Liver (tissue), 9 donors: ENCODE measurements around the gene ALKAL2. TPM values are rescaled to one million over a fixed set of nuclear protein-coding genes. Genes with fewer than 3 reads are reported as not detected.

ENCODE experiments used
- DNase-seq: peaks from one replicate; pipeline ENCODE4 v3.0.0-alpha.2; 2017; ENCODE audit warnings: low spot score
- H3K27ac ChIP-seq, 2 donors: one replicate each; pipeline ENCODE4 v1.7.0; 2013; ENCODE audit warnings: inconsistent platforms in 2 of 2, low read length in 2 of 2, control low read depth in 1 of 2, low read depth in 1 of 2, mild to moderate bottlenecking in 1 of 2
- H3K27me3 ChIP-seq, 4 donors: one replicate each; pipeline versions ENCODE4 v1.6.1 to v1.7.0; 2013; ENCODE audit warnings: low read length in 3 of 4, inconsistent platforms in 1 of 4, mild to moderate bottlenecking in 1 of 4, moderate library complexity in 1 of 4; ENCODE audit not compliant: control insufficient read depth in 4 of 4, insufficient read depth in 4 of 4
- H3K36me3 ChIP-seq, 4 donors: one replicate each; pipeline versions ENCODE4 v1.6.1 to v1.7.0; 2013; ENCODE audit warnings: low read length in 3 of 4, mild to moderate bottlenecking in 3 of 4, low read depth in 1 of 4, moderate library complexity in 1 of 4; ENCODE audit not compliant: control insufficient read depth in 4 of 4, insufficient read depth in 3 of 4
- H3K4me1 ChIP-seq, 4 donors: one replicate each; pipeline versions ENCODE4 v1.6.1 to v1.7.0; 2013; ENCODE audit warnings: low read length in 3 of 4, mild to moderate bottlenecking in 3 of 4, moderate library complexity in 1 of 4; ENCODE audit not compliant: control insufficient read depth in 4 of 4, insufficient read depth in 4 of 4
- H3K4me3 ChIP-seq, 3 donors: one replicate each; pipeline versions ENCODE4 v1.6.1 to v1.7.0; 2013; ENCODE audit warnings: low read length in 3 of 3, control low read depth in 1 of 3, low read depth in 1 of 3, mild to moderate bottlenecking in 1 of 3
- H3K9ac ChIP-seq, 2 donors: one replicate each; pipeline ENCODE4 v1.7.0; 2013; ENCODE audit warnings: low read length in 2 of 2, mild to moderate bottlenecking in 2 of 2, moderate library complexity in 2 of 2, control low read depth in 1 of 2, low read depth in 1 of 2
- H3K9me3 ChIP-seq, 4 donors: one replicate each; pipeline versions ENCODE4 v1.6.1 to v1.7.0; 2013; ENCODE audit warnings: low read length in 3 of 4; ENCODE audit not compliant: control insufficient read depth in 4 of 4
- ATF3 ChIP-seq: IDR thresholded peaks from 2 replicates; pipeline ENCODE4 v1.6.1; 2016; ENCODE audit warnings: antibody characterized with exemption
- CTCF ChIP-seq: fragments of 150-350 bp; IDR thresholded peaks from 2 replicates; pipeline ENCODE4 v1.5.1; 2017; ENCODE audit warnings: improper control_type of control experiment, low read depth, low read length; ENCODE audit not compliant: missing input control
- EGR1 ChIP-seq, 2 donors: IDR thresholded peaks; 2 replicates each; pipeline ENCODE4 v1.6.1; 2016 to 2018; ENCODE audit warnings: antibody characterized with exemption in 2 of 2, low read depth in 2 of 2
- FOXA1 ChIP-seq: IDR thresholded peaks from 2 replicates; pipeline ENCODE4 v1.6.1; 2016; ENCODE audit warnings: antibody characterized with exemption
- FOXA2 ChIP-seq: IDR thresholded peaks from 2 replicates; pipeline ENCODE4 v1.6.1; 2016; ENCODE audit warnings: antibody characterized with exemption
- GABPA ChIP-seq, 2 donors: IDR thresholded peaks in 1 of 2; conservative IDR thresholded peaks in 1 of 2; 2 replicates each; pipeline ENCODE4 v1.6.1; 2016; ENCODE audit warnings: antibody characterized with exemption in 2 of 2, mild to moderate bottlenecking in 1 of 2, moderate library complexity in 1 of 2
- HNF4A ChIP-seq, 2 donors: conservative IDR thresholded peaks; 2 replicates each; pipeline ENCODE4 v1.6.1; 2016; ENCODE audit warnings: antibody characterized with exemption in 2 of 2, mild to moderate bottlenecking in 2 of 2
- HNF4G ChIP-seq: IDR thresholded peaks from 2 replicates; pipeline ENCODE4 v1.6.1; 2016; ENCODE audit warnings: antibody characterized with exemption
- JUND ChIP-seq, 2 donors: IDR thresholded peaks; 2 replicates each; pipeline ENCODE4 v1.6.1; 2016; ENCODE audit warnings: antibody characterized with exemption in 2 of 2
- MAX ChIP-seq: IDR thresholded peaks from 2 replicates; pipeline ENCODE4 v1.6.1; 2016; ENCODE audit warnings: antibody characterized with exemption
- NR2F2 ChIP-seq: IDR thresholded peaks from 2 replicates; pipeline ENCODE4 v1.6.1; 2016; ENCODE audit warnings: antibody characterized with exemption
- RAD21 ChIP-seq, 2 donors: IDR thresholded peaks; 2 replicates each; pipeline ENCODE4 v1.6.1; 2016; ENCODE audit warnings: antibody characterized with exemption in 2 of 2, mild to moderate bottlenecking in 2 of 2
- REST ChIP-seq: IDR thresholded peaks from 2 replicates; pipeline ENCODE4 v1.6.1; 2016; ENCODE audit warnings: antibody characterized with exemption, mild to moderate bottlenecking
- RXRA ChIP-seq, 2 donors: IDR thresholded peaks; 2 replicates each; pipeline ENCODE4 v1.6.1; 2017 to 2018; ENCODE audit warnings: antibody characterized with exemption in 2 of 2, mild to moderate bottlenecking in 1 of 2
- SP1 ChIP-seq: IDR thresholded peaks from 2 replicates; pipeline ENCODE4 v1.6.1; 2018; ENCODE audit warnings: antibody characterized with exemption, mild to moderate bottlenecking
- TAF1 ChIP-seq: conservative IDR thresholded peaks from 2 replicates; pipeline ENCODE4 v1.6.1; 2016; ENCODE audit warnings: antibody characterized with exemption, mild to moderate bottlenecking
- YY1 ChIP-seq: IDR thresholded peaks from 2 replicates; pipeline ENCODE4 v1.6.1; 2016; ENCODE audit warnings: antibody characterized with exemption, mild to moderate bottlenecking
- ZBTB33 ChIP-seq: IDR thresholded peaks from 2 replicates; pipeline ENCODE4 v1.6.1; 2016; ENCODE audit warnings: antibody characterized with exemption
- WGBS: extraction: QIAGEN DNeasy Blood & Tissue Kit; methylation state at CpG from one replicate; pipeline ENCODE4 v1.1.7; 2013; 5-methylcytosine and 5-hydroxymethylcytosine counted together
- polyA plus RNA-seq, 2 donors: library from polyadenylated mRNA; stranded (reverse) in 1 of 2; unstranded in 1 of 2; fragments of 200-250 nt in 1 of 2; fragments of >200 nt in 1 of 2; fragmentation: Nextera tagmentation in 1 of 2; extraction: Ambion mirVana in 1 of 2; gene quantifications; one replicate each; pipeline versions ENCODE4 v1.2.1 to v1.2.3, GENCODE V29; 2013 to 2015
- total RNA-seq, 2 donors: library from RNA; depleted of rRNA; stranded (reverse); fragments of >200 nt; gene quantifications; one replicate each; pipeline ENCODE4 v1.2.3, GENCODE V29; 2014
- donor health status: healthy.
- donor health status: healthy.
- donor health status: healthy.
- donor health status: healthy.
- donor health status: healthy.

Gene ALKAL2
- total and polyA plus RNA-seq, 4 donors = 1.6 to 3.1 (median 1.9) TPM; not detected in 1

GRCh38 chr2:287471-287885, 413 bp downstream of the ALKAL2 start:
- no peaks in the 10 kb centered on the region for H3K36me3 ChIP-seq
- TF ChIP-seq REST = no peak
- no peak for TF ChIP-seq RXRA (IDR thresholded peaks at IDR 0.05)
- TF ChIP-seq GABPA (IDR thresholded peaks at IDR 0.05 in 1 of 2, conservative IDR thresholded peaks at IDR 0.05 in 1 of 2) = no peak
- H3K27ac ChIP-seq = no peak overlapping the region
- no peak for DNase-seq
- H3K9me3 ChIP-seq = no peaks in the 10 kb centered on the region
- peaks cover 13 to 26% (median 18%) of the 10 kb centered on the region in 4 donors for H3K4me1 ChIP-seq
- no peak overlapping the region for H3K9ac ChIP-seq
- peaks cover 0 to 8% (median 2%) of the 10 kb centered on the region in 4 donors for H3K27me3 ChIP-seq
- peak overlapping the region in 1 of 3 donors; percentile 79 for H3K4me3 ChIP-seq
- WGBS = 3% methylated on average over 46 of the region's 46 CpGs

GRCh38 chr2:286774-287392, 1.0 kb downstream of the ALKAL2 start:
- Histone ChIP-seq H3K4me1 (peaks cover 13 to 26% (median 18%) of the 10 kb centered on the region in 4 donors), H3K27ac (no peak overlapping the region), H3K9ac (no peak overlapping the region), H3K9me3 (no peaks in the 10 kb centered on the region), H3K36me3 (peaks cover 0 to 2% (median under 1%) of the 10 kb centered on the region in 4 donors), H3K4me3 (peak overlapping the region in 1 of 3 donors; percentile 79), H3K27me3 (peaks cover 0 to 8% (median 2%) of the 10 kb centered on the region in 4 donors)
- WGBS = 26% methylated on average over 20 of the region's 20 CpGs
- TF ChIP-seq MAX (no peak), RAD21 (IDR thresholded peaks at IDR 0.05) (no peak), FOXA1 (no peak), HNF4A (conservative IDR thresholded peaks at IDR 0.05) (no peak), JUND (IDR thresholded peaks at IDR 0.05) (no peak), RXRA (IDR thresholded peaks at IDR 0.05) (no peak), ZBTB33 (no peak), REST (no peak), EGR1 (IDR thresholded peaks at IDR 0.05; ENCODE audit: low read depth in 2 of 2) (no peak), TAF1 (no peak), FOXA2 (no peak), GABPA (IDR thresholded peaks at IDR 0.05 in 1 of 2, conservative IDR thresholded peaks at IDR 0.05 in 1 of 2) (no peak), YY1 (no peak), NR2F2 (no peak), HNF4G (no peak), ATF3 (no peak), SP1 (no peak), CTCF (no peak)
- DNase-seq = no peak
